HG02938 (cell line): ENCODE measurements around the gene RRBP1.

Experiments used
- ATAC-seq: cut with Tn5 transposase; IDR thresholded peaks from one replicate; pipeline ENCODE4 v1.9.1; 2021; ENCODE audit warnings: mild to moderate bottlenecking, moderate library complexity; ENCODE audit not compliant: unreplicated experiment

RRBP1 gene

DNA sequence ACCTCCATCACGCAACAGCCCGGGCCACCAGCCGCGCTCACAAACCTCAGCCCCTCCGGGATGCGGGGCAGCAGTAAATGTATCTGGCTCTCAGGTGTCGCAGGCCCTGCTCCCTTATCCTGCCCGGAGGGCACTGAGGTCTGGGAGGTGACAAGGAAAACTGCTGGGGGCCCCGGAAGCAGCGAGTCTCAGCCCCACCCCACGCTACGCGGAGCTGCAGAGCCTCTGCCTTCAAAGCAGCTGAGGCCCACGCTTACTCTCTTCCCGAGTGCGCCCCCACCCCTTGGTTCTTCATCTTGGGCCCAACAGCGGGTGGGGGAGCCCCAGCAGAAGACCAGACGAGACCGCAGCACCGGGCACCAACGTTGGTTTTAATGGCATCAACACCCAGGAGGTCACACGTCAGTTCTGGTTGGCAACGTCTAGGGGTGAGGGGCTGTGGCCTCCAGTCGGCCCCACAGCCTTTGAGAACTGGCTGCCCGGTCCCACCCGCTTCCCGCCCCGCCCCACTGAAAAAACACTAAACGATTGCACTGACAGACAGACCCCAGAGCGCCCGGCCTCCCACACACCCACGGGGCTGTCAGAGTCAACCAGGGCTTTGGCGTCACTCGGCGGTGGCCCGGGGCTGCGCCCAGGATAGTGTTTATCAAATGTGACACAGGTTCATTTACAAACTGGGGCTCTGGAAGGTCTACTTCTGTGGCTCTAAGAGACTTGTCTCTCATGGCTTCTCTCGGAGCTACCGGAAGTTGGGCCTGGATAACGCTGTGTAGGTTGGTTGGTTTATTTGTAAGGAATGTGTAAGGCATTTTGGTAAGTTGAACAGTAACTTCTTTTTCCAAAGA, 68.5 kb downstream of the RRBP1 start:
- ATAC-seq: no peak

DNA sequence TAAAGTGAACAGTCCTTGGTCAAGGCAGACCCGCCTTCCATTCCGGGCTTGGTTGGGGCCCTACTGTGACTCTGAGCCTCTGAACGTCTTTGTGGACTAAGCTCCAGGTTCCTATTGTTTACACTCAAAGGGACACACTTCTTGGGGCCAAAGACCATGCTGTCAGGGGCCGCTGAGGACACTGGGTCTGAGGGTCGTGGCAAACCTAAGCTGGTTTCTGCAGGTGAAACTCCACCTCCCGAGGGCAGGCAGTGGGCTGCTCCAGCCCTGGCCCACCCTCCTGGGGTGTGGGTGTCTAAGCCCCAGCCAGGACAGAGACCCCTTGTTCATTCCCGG, 69.1 kb downstream of the RRBP1 start:
- ATAC-seq: no peak

DNA sequence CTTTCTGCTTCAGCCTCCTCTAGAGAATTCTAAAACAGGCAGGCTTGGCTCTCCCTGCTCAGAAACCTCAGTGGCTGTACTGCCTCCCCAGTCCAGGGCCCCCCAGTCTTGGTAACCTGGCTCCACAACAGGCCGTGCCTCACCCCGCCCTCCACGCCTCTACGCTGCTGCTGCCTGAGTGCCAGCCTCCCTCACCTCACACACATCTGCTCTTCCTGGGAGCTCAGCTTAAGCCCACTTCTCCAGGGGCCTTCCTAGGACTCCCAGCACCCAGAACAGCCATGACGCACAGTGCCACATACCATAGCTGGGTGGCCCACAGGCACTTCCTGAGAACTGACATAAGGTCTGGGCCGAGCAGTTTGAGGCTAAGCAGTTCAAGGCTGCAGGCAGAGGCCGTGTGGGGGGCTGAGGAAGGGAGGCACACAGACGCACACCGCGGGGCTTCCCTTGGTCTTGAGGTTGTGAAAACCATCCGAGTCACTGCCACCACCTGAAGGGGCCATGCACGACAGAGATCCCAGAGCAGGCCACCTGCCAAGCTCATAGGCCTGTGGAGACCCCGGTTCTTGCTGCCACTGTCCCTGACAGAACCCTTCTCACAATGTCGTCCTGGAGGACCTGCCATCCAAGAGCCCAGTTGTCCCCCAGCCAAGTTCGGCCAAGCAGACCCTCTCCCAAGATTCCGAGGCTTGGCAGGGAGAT, 69.6 kb downstream of the RRBP1 start:
- ATAC-seq: no peak

DNA sequence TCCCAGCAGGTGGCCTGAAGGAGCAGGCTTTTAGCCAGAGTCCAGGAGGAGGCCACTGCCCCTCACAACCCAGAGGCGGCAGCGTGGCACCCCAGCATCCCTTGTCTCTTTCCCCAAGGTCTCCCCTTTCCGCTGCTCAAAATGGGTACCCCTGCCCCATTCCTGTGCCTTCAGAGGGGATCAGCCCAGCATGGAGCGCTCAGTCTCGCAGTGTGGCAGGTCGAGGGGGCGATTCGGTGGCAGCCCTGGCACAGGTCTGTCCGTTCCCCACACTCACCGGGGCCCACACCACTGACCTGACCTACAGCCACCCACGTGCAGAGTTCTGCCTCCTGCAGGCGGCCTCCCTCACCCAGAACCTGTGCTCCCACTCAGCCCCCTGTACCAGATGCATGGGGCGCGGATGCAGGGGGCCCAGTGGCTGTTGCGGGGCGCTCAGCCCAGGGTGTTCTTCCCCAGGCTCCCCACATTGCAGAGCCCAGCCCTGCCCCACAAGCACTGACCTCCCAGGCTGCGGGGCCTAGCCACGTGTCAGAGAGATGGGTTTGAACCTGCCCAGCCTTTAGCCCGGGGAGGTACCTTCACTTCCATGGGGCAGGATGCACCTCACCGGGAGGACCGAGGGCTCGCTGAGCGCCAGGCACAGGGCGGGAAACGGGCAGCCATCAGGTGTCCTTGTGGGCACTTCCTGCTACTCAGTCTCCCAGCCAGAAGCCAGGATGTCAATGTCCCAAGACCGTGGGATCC, 70.3 kb downstream of the RRBP1 start:
- no peak for ATAC-seq

DNA sequence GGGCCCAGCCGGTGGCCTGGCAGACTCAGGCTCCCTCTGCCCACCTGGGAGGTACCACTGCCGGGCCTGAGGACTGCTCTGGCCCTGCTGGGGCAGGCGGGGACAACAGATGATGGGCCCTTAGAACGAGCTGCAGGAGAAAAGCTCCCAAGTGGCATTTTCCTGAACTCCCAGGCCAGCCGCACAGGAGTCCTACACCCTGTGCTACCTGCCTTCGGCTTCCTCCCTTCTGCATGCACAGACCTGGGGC, 70.8 kb downstream of the RRBP1 start:
- no peak for ATAC-seq

DNA sequence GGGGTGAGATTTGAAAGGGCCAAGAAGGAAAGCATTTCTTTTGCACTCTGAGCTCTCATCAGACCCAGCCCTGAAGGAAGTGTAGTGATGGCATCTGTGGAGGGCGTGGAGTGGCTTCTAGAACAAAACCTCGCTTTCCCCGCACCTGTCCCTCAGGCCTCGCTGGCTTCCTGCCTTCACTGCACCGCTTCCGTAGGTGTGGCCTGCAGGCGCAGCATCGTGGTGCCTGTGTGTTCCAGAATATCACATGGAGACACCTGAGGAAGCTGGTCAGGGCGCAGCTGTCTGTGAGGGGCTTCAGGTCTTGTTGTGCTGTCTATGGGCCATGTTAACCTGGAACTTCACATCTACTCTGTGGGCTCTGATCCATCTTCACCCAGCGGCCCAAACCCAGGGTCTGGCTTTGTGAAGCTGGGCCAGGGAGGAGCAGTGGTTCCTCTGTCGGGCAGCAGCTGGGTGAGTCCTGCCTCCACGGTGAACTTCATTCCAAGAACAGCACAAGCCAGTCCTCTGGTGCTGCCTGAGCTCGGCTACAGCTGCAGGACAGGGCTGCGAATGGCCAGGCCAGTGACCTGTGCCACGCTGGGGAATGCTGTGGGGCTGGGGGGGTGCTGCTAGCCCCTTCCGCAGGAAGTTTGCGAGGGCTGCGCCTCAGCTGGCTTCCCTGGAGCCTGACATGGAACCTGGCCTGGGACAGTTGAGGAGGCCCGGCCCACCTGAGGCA, 71.3 kb downstream of the RRBP1 start:
- ATAC-seq: no peak

DNA sequence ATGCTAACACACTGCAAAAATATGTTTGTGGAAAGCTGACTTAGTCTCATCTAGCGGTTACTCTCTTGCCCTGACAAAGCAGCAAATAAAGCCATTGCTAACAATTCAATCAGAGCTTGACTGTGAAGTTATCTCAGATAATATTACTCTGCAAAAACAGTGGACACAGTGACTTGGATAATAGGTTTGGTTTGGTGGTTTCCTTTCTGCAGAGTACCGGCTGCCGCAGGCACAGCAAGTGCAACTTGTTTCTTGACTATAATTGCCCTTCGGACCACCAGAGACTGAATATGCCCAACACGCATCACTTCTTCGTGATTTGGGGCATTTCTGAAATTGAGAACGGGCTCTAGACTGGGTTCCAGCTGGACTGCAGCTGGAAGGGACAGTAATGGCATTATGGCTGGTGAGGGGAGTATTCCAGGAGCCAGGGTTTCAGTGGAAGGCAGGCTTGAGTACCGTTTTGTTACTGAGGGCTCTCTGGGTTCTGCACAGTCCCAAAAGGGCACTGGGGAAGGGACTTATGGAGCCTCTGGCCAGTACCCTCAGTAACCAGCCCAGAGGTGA, 72.1 kb downstream of the RRBP1 start:
- no peak for ATAC-seq

DNA sequence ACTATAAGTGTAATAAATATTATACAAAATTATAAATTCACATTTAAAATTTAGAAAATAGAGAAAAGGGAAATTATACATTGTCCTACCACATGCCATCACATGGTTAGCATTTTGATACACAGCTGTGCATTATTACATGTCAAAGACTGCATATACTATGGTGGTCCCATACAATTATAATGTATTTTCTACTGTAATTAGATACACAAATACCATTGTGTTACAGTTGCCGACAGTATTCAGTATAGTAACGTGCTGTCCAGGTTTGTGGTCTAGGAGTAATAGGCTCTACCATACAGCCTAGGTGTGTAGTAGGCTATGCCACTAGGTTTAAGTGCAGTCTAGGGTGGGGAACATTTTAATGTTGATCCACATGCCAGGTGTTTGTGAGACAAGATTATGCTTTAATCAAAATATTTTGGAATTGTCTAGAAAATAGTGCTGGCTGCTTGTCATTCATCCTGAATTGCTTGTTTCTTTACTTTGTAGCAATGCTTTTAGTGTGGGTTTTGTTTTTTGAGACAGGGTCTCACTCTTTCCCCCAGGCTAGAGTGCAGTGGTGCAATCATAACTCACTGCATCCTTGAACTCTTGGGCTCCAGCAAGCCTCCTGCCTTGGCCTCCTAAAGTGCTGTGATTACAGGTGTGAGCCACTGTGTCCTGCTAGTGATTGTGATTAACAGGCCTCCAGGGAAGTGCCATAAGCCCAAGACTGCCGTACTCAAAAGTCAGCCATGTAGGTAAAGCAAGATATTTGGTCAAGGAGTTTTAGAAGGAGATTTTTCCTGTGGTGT, 73.1 kb downstream of the RRBP1 start:
- ATAC-seq: no peak

DNA sequence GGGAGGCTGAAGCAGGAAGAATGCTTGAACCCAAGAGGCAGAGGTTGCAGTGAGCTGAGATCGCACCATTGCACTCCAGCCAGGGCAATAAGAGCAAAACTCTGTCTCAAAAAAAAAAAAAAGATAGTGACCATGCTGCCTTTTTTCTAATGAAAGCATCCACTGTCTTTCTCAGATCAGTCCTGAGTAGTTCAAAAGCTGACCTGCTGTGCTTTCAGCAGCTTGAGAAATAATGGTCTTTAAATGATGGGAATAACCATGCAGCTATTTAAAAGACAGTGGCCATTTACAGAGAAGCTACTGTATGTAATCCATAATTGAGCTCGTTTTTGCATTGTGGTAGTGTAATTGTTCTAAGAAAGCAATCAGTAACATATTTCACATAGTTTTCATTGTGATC, 76.0 kb downstream of the RRBP1 start:
- no peak for ATAC-seq

DNA sequence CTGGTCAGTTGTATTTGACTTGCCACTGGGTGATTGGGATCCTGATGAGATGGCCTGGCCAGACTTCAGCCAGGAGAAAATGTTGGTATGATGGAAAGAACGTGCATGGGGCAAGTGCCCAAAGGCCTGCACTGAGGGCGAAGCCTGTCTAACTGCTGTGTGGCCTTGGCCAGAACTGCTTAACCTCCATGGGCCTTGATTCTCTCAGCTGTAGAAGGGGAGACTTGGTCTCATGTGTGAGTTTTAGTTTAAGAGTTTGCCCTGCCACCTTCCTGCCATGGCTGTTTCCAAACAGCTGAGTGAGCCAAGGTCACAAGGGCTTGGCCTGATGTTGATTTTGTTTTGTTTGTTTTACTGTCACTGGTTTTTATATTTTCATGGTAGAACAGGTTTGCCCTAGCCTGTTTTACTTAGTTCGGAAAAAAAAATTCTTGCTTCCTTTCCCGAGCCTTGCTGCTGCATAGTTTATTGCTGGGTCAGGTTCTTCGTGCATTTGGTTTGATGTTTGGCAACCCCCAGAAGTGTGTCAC, 76.8 kb downstream of the RRBP1 start:
- no peak for ATAC-seq

DNA sequence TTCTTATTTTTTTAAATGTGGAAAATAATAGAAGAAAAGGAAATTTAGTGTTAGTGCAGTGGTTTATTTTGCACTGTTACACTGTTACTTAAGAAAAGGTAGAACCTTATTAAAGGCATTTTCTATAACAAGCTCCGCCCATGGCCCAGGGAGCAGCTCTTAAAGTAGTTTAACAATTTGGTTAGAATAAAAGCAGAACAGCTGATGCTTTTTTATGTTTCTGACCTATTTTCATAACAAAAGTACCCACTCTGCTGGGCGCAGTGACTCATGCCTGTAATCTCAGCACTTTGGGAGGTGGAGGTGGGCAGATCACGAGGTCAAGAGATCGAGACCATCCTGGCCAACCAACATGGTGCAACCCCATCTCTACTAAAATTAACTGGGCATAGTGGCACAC, 79.5 kb downstream of the RRBP1 start:
- ATAC-seq: no peak

DNA sequence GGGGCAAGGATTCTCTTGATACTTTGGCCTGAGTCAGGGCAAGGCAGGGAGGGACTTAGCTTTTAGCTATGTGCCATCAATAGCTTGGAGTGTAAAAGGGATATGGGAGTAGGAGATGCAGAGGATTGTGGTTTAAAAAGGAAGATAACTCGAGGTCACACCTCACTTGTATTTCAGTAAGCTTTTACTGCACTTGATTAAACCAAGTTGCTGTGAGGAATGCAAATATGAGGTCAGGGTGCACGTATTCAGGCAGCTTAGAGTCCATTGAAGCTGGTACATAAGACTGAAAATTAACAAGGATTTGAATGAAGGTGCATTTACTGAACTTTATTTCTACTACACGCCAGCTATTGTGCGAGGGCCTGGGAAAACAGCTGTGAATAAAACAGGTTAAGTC, 80.1 kb downstream of the RRBP1 start:
- no peak for ATAC-seq

DNA sequence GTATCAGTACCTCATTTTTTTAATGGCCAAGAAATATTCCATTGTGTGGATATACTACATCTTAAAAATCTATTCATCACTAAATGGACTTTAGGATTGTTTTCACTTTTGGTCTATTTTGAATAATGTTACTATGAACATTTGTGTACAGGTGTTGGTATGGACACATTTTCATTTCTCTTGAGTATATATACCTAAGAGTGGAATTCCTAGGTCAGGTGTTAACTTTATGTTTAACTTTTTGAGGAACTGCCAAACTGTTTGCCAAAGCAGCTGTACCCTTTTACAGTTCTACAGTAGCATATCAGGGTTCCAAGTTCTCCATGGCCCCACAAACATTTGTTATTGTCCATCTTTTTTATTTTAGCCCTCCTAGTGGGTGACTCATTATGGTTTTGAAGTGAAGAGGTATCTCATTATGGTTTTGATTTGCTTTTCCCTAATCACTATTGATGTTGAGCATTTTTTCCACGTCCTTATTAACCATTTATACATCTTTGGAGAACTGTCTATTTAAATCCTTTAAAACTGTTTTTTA, 84.0 kb downstream of the RRBP1 start:
- ATAC-seq: no peak

DNA sequence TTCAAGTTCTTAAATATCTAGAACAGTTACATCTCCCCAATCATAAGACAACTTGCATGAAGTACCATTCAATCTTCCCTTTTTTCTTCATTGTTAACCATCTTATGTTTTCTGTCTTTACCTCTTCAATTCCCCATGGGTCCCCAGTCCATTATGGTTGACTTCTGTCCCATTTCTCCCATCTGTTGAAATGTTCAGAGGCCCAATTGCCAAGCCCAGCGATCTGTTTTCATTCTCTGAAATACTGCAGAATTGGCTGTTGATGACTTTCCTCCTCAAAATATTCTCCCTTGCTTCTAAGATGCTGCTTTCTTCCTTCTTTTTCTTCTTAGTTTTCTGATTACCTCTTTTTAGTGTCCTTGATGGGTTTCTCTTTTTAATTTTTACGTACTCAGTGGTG, 86.2 kb downstream of the RRBP1 start:
- ATAC-seq: no peak

DNA sequence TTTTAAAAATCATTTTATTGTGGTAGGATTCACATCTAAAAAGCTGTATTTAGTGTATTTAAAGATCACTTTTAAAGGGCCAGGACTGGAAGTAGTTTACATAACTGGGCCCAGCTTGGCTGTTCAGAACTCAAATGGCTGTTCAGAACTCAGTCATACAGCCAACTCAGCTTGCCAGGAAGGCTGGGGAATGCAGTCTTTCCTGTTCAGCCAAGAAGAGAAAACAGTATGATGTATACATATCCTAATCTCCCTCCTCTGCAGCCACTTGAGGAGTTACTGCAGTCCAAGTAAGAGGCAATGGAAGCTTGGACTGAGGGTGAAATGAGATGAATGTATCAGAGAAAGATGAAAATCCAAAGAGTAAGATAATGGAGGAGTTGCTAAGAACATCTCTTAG, 87.6 kb downstream of the RRBP1 start:
- ATAC-seq: no peak

DNA sequence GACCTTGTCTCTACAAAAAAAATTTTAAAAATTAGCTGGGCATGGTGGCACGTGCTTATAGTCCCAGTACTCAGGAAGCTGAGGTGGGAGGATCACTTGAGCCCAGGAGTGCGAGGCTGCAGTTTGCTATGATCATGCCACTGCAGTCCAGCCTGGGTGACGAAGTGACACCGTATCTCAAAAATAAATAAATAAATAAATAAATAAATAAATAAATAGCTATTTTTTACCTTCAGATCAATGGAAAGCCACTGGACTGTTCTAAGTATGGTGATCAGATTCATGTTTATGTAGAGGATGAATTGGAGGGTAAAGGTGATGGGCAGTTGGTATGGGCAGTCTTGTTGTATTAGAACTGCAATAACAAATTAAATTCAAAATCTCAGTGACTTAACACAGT, 88.1 kb downstream of the RRBP1 start:
- no peak for ATAC-seq

DNA sequence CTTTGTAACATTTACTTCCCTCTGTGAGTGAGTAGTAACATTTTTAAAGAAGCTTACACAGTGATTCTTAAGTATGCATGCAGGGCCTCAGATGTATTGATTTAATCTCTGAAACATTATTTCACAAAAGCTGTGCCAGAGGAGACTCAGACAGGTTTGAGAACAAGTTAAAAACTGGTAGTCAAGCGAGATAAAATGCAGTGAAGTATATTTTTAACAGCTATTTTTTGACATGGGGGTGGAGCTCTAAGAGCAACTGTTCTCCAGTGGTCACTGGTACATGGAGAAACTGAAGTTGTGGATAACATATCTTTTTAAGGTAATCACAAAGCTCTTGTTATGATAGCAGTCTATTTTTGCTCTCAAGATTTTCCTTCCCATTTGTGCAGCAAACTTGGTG, 91.8 kb downstream of the RRBP1 start:
- no peak for ATAC-seq

DNA sequence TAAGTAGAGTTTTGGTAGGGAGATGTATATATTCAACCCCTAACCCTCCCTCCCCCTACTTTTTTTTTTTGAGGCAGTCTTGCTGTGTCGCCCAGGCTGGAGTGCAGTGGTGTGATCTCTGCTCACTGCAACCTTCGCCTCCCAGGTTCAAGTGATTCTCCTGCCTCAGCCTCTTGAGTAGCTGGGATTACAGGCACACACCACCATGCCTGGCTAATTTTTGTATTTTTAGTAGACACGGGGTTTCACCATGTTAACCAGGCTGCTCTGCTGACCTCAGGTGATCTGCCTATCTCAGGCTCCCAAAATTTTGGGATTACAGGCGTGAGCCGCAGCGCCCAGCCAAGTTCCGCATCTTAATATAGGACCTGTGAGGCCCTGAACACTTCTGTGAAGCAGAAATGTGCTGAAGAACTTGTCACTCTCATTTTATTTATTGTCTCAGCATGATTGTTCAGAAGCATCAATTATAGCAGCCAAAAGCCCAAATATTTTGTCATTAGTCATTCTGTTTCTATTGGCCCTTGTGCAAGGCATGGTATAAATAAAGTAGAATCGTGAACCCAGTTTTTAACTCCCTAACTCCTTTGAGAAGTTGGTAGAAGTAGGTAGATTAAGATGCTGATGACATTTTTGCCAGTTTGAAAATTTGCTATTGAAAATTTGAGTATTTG, 92.7 kb downstream of the RRBP1 start:
- no peak for ATAC-seq

DNA sequence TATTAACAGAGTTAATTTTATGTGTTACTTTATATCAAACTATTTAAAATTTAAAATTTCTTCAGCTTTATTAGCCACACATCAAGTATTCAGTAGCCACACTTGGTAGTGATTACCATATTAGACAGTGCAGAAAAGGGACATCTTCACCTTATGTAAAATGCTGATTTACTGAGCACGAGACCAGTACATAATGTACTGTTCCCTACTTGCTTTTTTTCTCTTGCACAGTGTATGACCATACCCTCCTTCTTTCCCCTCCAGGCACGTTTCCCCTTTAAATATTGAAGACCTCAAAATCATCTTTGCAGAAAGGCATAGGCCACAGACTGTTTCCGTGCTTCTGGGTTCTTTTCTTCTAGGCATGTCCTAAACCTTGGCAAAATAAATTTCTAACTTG, 94.2 kb downstream of the RRBP1 start:
- no peak for ATAC-seq
